Heart left ventricle (tissue), 16 donors: ENCODE data around the gene MPDZ. TPM values are rescaled to one million over a fixed set of nuclear protein-coding genes. Genes with fewer than 3 reads are reported as not detected.

Experiments
- ATAC-seq, 4 donors: fragments of 200-7000 bp; cut with Tn5 transposase; one replicate each; pipeline ENCODE4 v1.9.1; 2020 to 2022; ENCODE audit warnings: moderate library complexity in 4 of 4, mild to moderate bottlenecking in 3 of 4, moderate number of reproducible peaks in 1 of 4
- DNase-seq, 5 donors: peaks; one replicate each; pipeline ENCODE4 v3.0.0-alpha.2; 2020
- H3K27ac ChIP-seq, 12 donors: fragments of 200-600 bp; sonication (generic) in 4 of 12; one replicate each; pipeline versions ENCODE4 v1.5.0 to v1.8.0; 2016 to 2022; ENCODE audit warnings: mild to moderate bottlenecking in 2 of 12
- H3K27me3 ChIP-seq, 9 donors: fragments of 200-600 bp; sonication (generic) in 2 of 9; one replicate each; pipeline versions ENCODE4 v1.5.1 to v1.8.0; 2016 to 2022; ENCODE audit warnings: mild to moderate bottlenecking in 3 of 9
- H3K36me3 ChIP-seq, 9 donors: fragments of 200-600 bp; sonication (generic) in 2 of 9; one replicate each; pipeline versions ENCODE4 v1.5.0 to v1.8.0; 2018 to 2022; ENCODE audit warnings: mild to moderate bottlenecking in 2 of 9
- H3K4me1 ChIP-seq, 12 donors: fragments of 200-600 bp; sonication (generic) in 4 of 12; one replicate each; pipeline versions ENCODE4 v1.5.0 to v1.8.0; 2016 to 2022; ENCODE audit warnings: mild to moderate bottlenecking in 3 of 12
- H3K4me3 ChIP-seq, 12 donors: fragments of 200-600 bp; sonication (generic) in 4 of 12; one replicate each; pipeline versions ENCODE4 v1.5.0 to v1.8.0; 2017 to 2022; ENCODE audit warnings: mild to moderate bottlenecking in 9 of 12, moderate library complexity in 4 of 12
- H3K9me3 ChIP-seq, 12 donors: fragments of 200-600 bp; sonication (generic) in 4 of 12; one replicate each; pipeline versions ENCODE4 v1.5.0 to v1.8.0; 2016 to 2022; ENCODE audit warnings: mild to moderate bottlenecking in 1 of 12
- POLR2A ChIP-seq, 2 donors: fragments of 450-650 bp; IDR thresholded peaks; one replicate each; pipeline ENCODE4 v1.6.1; 2017; ENCODE audit warnings: antibody characterized with exemption in 2 of 2, mild to moderate bottlenecking in 2 of 2, moderate library complexity in 2 of 2
- WGBS, 4 donors: extraction: QIAGEN DNeasy Blood & Tissue Kit in 2 of 4; methylation state at CpG; one replicate each; pipeline versions ENCODE4 v1.1.5 to v1.1.7; 2013 to 2018; 5-methylcytosine and 5-hydroxymethylcytosine counted together
- intact Hi-C, 10 donors: fragments of 100-400 bp; cut with DNase I; formaldehyde crosslinking; loops; one replicate each; pipeline versions ENCODE4 v1.11.1 to v1.14.2; 2022
- polyA plus RNA-seq, 2 donors: library from polyadenylated mRNA; stranded (reverse); fragments of 200-250 nt; gene quantifications; one replicate each; pipeline ENCODE4 v1.2.3, GENCODE V29; 2013
- total RNA-seq, 9 donors: library from RNA; depleted of rRNA in 2 of 9; stranded (reverse); fragments of >200 nt in 2 of 9; fragmentation: NEBNext Ultra II Directional in 3 of 9; extraction: Animal tissue kit (Norgen Biotek cat#: 25700) in 3 of 9; gene quantifications; one replicate each; pipeline versions ENCODE4 v1.1.0 to v1.2.4, GENCODE V29; 2016 to 2023
- TF ChIP-seq, protein P1 (sequence below), 12 donors: fragments of 200-600 bp; sonication (generic) in 4 of 12; IDR thresholded peaks; one replicate each; pipeline versions ENCODE4 v1.5.0 to v1.8.0; 2018 to 2022; ENCODE audit warnings: antibody characterized with exemption in 12 of 12, mild to moderate bottlenecking in 5 of 12
- donor health status: ischemic (EF 13 %, LVEDD 7.1; RV severe dilation, severe dysfunction).
- donor health status: healthy with polysubstance abuse.
- donor health status: DM: no; HTN: yes; CAD: no.
- donor health status: DM: no; HTN: no; CAD: no.
- donor health status: ischemic (EF 25% LVEDD 6.9; RV normal size, moderate dysfunction).
- donor health status: ischemic (EF 25% LVEDD 5.7; RV mildly dilated, moderate dysfunction).
- donor health status: healthy.
- donor health status: DM: yes; HTN: yes; CAD: no.
- donor health status: ischemic (EF 35%, LVEDD 5.7; RV mildly dilated, moderate dysfunction).
- donor health status: nonischemic (EF 11% LVEDD 7.7; RV severe dilation, severe dysfunction).
- donor health status: DM: yes; HTN: yes; CAD: no.
- donor health status: PGD.
- donor health status: ischemic (EF 29% LVEDD 5.4; RV normal size, mild dysfunction).
- donor health status: nonischemic (EF 23%, LVEDD 6.1; RV moderate dilation, normal function).

Gene MPDZ
- total and polyA plus RNA-seq, 11 donors = 19.5 to 106 (median 64.8) TPM

GRCh38 chr9:13110766-13111417, 168.6 kb downstream of the MPDZ start:
- 10 to 30% (median 19%) methylated on average over 3 of the region's 3 CpGs for WGBS, 4 donors
- intact Hi-C loops = no loop called here
- H3K4me3 ChIP-seq = no peak overlapping the region
- peak; percentile 26 to 51 (median 36) for DNase-seq
- peaks cover 0 to 11% (median 0%) of the 10 kb centered on the region in 12 donors for H3K4me1 ChIP-seq
- H3K27me3 ChIP-seq = no peaks in the 10 kb centered on the region
- no peak for TF ChIP-seq POLR2A (IDR thresholded peaks at IDR 0.05)
- TF ChIP-seq, protein P1, sequence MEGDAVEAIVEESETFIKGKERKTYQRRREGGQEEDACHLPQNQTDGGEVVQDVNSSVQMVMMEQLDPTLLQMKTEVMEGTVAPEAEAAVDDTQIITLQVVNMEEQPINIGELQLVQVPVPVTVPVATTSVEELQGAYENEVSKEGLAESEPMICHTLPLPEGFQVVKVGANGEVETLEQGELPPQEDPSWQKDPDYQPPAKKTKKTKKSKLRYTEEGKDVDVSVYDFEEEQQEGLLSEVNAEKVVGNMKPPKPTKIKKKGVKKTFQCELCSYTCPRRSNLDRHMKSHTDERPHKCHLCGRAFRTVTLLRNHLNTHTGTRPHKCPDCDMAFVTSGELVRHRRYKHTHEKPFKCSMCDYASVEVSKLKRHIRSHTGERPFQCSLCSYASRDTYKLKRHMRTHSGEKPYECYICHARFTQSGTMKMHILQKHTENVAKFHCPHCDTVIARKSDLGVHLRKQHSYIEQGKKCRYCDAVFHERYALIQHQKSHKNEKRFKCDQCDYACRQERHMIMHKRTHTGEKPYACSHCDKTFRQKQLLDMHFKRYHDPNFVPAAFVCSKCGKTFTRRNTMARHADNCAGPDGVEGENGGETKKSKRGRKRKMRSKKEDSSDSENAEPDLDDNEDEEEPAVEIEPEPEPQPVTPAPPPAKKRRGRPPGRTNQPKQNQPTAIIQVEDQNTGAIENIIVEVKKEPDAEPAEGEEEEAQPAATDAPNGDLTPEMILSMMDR (IDR thresholded peaks at IDR 0.05) = no peak
- peaks cover 0 to 98% (median 56%) of the 10 kb centered on the region in 9 donors for H3K36me3 ChIP-seq
- no peak overlapping the region for H3K27ac ChIP-seq
- no peaks in the 10 kb centered on the region for H3K9me3 ChIP-seq
- ATAC-seq = peak; percentile 47 to 76 (median 61)

- Histone ChIP-seq H3K36me3 (peaks cover 0 to 100% (median 57%) of the 10 kb centered on the region in 9 donors), H3K4me3 (no peak overlapping the region), H3K27ac (no peak overlapping the region), H3K9me3 (no peaks in the 10 kb centered on the region), H3K4me1 (peaks cover 0 to 11% (median 0%) of the 10 kb centered on the region in 12 donors), H3K27me3 (no peaks in the 10 kb centered on the region)
- TF ChIP-seq POLR2A (IDR thresholded peaks at IDR 0.05) = no peak
- TF ChIP-seq, protein P1 (IDR thresholded peaks at IDR 0.05) = no peak
- ATAC-seq (no peak), DNase-seq (no peak)
- intact Hi-C loops = no loop called here
- WGBS, 4 donors = 83 to 93% (median 91%) methylated on average over 5 of the region's 5 CpGs
Observed at GRCh38 chr9:13109781-13110180, 169.7 kb downstream of the MPDZ start.

GRCh38 chr9:13107008-13107407, 172.5 kb downstream of the MPDZ start:
- Histone ChIP-seq H3K4me3 (no peak overlapping the region), H3K27ac (no peak overlapping the region), H3K27me3 (no peaks in the 10 kb centered on the region), H3K4me1 (peaks cover 0 to 11% (median 0%) of the 10 kb centered on the region in 12 donors), H3K9me3 (no peaks in the 10 kb centered on the region), H3K36me3 (peaks cover 0 to 90% (median 58%) of the 10 kb centered on the region in 9 donors)
- intact Hi-C loops = no loop called here
- DNase-seq (no peak), ATAC-seq (no peak)
- 88 to 97% (median 97%) methylated on average over 4 of the region's 4 CpGs for WGBS, 4 donors
- TF ChIP-seq, protein P1 (IDR thresholded peaks at IDR 0.05) = no peak
- TF ChIP-seq POLR2A (IDR thresholded peaks at IDR 0.05) = no peak

- 53 to 100% (median 97%) methylated on average over 1 of the region's 1 CpG for WGBS, 4 donors
- ATAC-seq = no peak
- TF ChIP-seq POLR2A (IDR thresholded peaks at IDR 0.05) = no peak
- TF ChIP-seq, protein P1 (IDR thresholded peaks at IDR 0.05) = no peak
- no peaks in the 10 kb centered on the region for H3K9me3 ChIP-seq
- no peak for DNase-seq
- intact Hi-C loops = no loop called here
- no peak overlapping the region for H3K27ac ChIP-seq
- no peaks in the 10 kb centered on the region for H3K4me1 ChIP-seq
- no peaks in the 10 kb centered on the region for H3K27me3 ChIP-seq
- peaks cover 0 to 32% (median 21%) of the 10 kb centered on the region in 9 donors for H3K36me3 ChIP-seq
- no peak overlapping the region for H3K4me3 ChIP-seq
Observed at GRCh38 chr9:13100914-13101572, 178.4 kb downstream of the MPDZ start.
